Ammon's horn (tissue), 1 donor: ENCODE data around the gene NEDD9.

Source experiments
- DNase-seq: peaks from one replicate; pipeline ENCODE4 v3.0.0-alpha.2; 2016; ENCODE audit warnings: low spot score

Gene NEDD9

DNA sequence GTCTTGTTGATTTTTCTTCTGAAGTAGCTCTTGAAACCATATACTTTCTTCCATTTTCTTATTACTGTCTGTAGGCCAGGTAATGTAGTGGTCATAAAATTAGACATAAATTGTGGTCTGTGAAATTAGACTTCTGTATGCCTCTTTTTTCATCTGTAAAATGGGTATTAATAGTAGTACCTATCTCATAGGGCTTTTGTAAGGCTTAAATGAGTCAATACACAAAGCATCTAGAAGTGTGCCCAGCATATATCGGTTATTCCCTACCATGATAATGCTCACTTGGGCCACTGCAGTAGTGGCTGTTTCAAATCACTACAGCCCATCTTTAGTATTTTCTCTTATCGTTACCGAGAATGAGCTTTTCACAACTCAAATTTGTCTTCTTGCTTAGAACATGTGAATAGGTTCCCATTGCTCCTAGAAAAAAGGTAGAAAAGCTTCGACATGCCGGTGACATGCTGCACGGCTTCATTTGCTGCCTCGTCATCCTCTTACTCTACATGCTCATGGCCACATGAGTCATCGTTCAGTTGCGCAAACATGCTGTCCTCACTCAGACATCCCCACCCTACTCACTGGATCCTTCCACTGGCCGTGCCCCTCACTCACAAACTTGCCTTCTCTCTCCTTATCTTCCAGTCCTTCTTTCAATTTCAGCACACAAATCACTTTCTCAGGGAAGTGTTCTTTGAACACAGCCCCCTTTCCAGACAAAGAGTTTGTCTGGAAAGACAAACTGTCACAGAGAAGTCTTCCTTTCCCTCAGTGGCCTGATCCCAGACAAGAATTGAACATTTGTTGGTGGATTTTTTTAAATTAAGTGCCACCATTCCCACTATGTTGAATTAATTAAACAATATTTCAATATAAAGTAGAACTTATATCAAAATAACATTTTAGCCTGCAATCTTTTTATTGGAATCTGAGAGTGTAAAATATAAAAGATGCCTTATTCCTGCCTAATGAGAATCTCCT lies 88.8 kb downstream of the NEDD9 start:
- peak; percentile 34 for DNase-seq

DNA sequence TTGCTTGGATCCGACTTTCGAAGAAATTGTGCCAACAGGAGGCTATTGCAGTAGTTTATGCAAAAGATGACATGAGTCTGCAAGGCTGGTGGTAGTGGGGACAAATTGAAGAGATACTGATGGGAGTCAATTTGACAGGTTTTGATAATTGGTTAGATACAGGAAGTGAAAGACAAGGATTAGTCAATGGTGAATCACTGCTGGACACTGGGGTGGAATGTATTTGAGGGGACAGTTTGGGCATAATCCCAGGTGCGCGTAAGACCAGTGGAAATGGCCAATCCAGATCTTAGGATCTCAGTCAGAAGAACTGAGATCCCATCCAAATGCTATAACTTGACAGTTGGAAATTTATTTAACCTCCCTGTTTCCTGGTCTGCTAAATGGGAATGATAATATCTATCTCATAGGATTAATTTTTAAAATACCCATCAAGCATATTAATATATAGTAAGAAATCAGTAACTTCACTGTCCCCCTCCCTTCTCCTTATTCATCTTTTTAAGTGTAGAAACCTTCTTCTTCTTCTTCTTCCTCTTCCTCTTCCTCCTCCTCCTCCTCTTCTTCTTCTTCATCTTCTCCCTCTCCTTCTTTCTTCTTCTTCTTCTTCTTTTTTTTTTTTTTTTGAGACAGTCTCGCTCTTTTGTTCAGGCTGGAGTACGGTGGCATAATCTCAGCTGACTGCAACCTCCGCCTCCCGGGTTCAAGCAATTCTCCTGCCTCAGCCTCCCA lies 90.0 kb downstream of the NEDD9 start:
- DNase-seq = no peak

DNA sequence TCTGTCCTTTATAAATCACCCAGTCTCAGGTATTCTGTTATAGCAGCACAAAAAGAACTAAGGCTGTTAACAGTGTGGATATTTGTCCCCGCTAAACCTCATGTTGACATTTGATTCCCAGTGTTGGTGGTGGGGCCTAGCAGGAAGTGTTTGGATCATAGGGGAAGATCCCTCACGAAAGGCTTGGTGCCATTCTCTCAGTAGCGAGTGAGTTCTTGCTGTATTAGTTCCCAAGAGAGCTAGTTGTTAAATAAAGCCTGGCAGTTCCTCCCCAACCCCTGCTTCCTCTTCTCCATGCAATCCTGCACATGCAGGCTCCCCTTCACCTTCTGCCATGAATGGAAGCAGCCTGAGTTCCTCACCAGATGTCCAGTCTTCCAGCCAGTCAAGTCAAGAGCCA lies 91.2 kb downstream of the NEDD9 start:
- no peak for DNase-seq

DNA sequence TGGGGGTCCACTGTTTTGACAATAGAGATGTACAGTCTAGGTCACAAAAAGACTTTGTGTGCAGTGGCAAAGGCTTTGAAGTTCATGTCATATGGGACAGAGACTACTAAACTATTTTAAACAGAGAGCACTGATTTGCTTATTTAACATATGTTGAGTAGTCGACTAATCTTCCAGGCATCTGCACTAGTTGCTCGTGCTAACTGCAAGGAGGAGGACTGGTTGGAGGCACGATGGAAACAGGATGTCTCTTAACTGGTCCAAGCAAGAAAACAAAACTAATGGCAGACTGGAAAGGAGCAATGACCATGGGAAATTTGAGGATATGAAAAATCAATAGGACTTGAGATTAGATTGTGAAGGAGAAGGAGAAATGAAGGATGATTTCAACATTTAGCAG lies 92.4 kb downstream of the NEDD9 start:
- no peak for DNase-seq

DNA sequence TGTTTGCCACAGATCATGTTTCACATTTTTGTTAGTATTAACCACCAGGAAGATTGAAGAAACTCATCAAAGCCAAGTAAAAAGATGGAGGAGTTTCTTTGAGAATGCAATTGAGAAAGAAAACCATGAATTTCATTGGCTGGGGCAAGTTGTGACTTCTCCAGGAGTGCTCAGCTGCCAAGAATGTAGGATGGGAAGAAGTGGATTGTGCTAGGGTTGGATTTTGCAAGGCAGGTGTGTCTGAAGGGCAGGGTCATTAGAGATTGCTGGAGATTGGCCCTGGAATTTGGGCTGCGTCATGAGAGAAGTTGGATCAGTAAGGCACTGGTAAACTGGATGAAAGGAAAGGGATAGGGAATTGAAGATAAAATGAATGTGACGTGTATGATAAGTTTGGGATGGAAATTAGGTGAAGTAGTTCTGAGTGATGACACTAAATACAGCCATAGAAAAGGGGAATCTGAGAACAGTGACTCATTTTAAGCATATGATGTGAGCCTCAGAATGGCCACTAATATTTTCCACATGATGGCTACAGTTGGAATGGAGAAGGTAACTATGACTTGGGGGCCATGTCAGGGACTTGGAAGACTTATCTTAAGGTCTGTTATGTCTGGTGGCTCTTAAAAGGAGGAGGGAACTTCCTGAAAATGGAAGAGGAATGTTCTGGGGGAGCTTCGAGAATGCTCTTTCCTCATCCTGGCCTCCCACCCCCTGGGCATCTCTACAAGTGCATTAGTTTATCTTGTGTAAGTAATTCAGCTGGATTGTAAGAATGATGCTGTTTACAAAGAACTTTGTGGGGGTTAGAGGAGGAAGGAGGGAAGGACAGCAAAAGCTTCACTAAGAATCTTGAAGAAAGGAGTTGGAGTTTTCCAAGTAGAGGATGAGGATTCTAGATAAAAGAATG lies 93.2 kb downstream of the NEDD9 start:
- DNase-seq = no peak

DNA sequence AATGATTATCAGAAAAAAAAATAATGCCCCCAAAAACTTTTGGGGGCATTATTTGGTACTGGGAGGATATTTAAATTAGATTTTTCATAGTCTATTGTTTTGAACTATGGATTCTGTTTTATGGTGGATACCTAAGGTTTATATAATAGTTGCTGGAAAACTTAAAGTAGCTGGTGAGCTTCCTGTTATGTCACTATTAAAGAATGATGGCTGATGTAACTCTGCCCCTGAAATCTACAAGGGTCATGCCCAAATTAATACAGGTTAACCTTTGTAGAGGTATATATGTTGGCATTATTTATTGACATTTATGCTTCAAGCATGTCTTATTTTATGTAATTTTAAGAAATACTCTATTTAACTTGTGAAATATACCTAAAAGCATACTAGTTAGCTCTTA lies 95.7 kb downstream of the NEDD9 start:
- DNase-seq = no peak
